Stimulated activated CD8-positive, alpha-beta memory T cell treated with anti-CD3 and anti-CD28 coated beads, Interleukin-4, amount 100 ng/mL, for 4 hours (primary cell): ENCODE measurements around the gene HES3.

ENCODE experiments used
- DNase-seq, 2 donors: peaks; one replicate each; pipeline ENCODE4 v3.0.0-alpha.2; 2020; ENCODE audit warnings: low read depth in 2 of 2, low spot score in 1 of 2

Gene HES3

GRCh38 chr1:6245086-6245868 lies 1.3 kb downstream of the HES3 start:
- DNase-seq, result peak; percentile 32 to 36

DNA sequence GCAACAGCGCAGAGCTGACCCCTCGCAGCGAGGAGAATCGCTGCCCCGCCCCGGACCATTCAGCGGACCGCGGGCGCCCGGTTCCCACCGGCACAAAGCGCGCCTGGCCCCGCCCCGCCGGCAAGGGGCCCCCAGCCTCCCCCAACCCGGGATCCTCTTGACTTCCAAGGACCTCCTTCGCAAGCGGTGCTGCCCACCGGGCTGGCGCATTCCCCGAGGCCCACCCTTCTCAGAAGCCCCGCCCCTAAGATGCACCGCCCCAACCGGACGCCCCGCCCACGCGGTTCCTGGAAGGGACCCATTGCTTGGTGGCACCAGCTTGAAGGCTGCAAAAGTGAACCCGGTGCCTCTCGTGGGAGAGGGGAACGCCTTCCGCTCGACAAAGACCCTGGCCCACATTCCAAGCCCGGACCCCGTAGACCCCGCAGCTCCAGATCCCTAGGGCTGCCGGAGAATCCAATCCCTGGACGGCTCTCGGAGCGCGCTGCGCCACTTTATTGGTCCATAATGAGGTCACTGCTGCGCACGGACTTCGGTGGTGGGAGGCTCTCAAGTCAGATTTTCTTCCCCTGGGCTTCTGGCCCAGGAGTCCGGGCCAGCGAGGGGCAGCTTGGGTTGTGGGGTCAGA lies 2.0 kb downstream of the HES3 start:
- DNase-seq, result no peak

DNA sequence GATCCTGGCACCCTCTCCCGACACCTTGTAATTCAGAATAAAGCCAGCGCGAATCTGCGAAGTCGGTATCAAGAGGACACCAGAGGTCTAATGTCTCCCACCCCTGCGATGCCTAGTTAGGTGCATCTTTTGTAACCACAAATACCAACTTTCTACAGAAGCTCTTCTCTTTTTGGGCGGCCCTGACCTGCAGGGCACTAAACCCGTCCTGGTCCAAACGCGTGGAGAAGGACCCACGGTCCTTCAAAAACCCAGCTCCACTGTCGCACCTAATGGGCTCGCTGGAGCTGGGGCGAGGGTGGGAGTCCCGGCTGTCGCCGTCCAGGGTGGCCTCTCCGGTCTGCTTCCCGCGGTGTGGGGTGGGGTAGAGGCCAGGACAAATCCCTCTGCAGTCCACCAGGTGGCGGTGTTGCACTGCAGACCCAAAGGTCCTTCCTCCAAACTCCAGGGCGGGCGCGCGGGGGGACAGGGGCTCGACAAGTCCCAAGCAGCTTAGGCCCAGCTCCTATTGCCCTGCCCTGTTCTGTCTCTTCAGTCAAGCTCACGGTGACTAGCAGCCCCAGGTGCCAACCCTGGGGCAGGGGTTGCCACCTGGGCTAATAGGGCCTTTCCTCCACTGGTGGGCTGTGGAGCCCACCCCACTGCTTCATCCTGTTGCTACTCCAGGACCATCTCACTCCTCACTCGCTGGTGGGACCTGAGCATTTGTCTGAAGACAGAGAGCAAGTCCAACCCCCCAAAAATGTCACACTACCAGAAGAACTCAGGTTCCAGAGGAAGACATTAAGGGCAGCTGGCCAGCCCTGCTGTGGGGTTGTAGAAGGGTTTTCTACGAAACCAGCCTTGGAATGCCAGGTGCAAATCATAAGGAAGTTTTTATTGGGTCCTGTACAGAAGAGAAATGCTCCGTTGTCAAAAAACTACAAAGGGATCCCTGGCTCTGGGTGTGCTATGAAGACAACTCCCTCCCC lies 2.8 kb downstream of the HES3 start:
- peak; percentile 48 to 63 for DNase-seq

- no peak for DNase-seq
Measured at GRCh38 chr1:6247651-6248050, 3.7 kb downstream of the HES3 start.

DNA sequence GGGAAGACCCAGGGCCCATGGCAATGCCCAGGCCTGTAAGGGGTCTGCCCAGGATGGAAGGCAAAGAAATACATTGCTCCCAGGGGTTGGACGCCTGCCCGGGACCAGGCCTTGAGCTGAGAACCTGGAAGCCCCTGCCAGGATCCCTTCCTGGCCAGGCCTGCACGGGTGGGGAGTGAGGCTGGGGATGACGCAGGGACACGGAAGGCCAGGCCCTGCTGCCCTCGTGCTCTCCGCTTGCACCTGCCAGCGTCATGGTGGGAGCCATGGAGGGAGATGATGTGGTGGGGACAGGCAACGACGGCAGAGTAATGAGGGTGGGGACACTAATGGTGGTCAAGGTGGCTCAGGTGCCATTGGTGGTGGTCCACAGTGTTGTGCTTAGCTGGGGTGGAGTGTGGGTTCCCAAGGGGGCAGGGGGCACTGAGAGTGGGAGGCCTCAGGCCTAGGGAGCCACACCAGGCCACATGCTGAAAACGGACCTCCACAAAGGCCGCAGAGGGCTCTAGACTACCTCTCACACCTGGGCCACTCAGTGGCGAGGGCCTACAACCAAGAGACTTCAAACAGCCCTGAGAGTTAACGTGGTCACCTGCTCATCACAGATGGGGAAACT lies 4.3 kb downstream of the HES3 start:
- DNase-seq, result no peak

GRCh38 chr1:6248932-6249738 lies 5.2 kb downstream of the HES3 start:
- no peak for DNase-seq

- no peak for DNase-seq
Measured at GRCh38 chr1:6249739-6250689, 6.0 kb downstream of the HES3 start.

- no peak for DNase-seq
Measured at GRCh38 chr1:6251233-6251632, 7.3 kb downstream of the HES3 start.

DNA sequence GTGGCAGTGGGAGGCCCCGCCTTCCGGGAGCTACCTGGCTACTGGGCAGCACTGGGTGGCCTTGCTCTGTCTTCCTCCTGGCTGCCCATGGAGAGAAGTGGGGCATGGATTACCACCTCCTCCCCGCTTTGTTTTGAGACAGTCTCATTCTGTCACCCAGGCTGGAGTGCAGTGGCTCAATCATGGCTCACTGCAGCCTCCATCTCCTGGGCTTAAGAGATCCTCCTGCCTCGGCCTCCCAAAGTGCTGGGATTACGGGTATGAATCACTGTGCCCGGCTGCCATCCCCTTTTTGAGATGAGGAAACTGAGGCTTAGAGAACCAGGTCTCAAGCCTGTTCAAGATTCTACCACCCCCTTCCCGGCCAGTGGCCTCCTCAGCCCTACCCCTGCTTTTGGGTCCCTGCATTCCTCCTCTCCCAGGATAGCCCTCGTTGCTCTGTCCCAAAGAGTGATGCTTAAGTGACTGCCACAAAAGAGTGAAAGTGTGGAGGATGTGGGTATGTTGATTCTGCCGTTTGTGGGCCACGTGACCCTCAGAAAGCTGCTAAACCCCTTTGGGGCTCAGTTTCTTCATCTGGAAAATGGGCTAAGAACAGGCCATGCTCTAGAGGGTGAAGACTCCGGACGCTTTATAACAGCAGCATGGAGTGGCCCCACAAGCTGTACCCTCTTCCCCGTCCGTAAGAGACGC lies 7.8 kb downstream of the HES3 start:
- no peak for DNase-seq

- no peak for DNase-seq
Measured at GRCh38 chr1:6252374-6252710, 8.4 kb downstream of the HES3 start.

DNA sequence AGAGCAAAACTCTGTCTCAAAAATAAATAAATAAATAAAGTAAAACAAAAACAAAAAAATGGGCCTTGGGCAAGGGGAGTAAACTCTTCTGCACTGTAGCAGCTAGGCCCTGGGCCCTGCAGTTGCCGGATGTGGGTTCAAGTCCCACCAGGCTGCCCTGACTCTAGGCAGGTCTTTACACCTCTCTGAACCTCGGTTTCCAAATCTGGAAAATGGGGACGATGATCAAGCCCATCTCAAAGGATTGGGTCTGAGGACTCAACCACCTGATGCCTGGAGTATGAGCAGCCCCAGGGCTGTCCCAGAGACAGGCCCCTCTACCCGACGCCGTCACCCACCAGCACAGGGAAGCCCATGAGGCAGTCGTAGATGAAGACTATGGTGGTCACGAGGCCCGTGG lies 9.4 kb downstream of the HES3 start:
- no peak for DNase-seq

DNA sequence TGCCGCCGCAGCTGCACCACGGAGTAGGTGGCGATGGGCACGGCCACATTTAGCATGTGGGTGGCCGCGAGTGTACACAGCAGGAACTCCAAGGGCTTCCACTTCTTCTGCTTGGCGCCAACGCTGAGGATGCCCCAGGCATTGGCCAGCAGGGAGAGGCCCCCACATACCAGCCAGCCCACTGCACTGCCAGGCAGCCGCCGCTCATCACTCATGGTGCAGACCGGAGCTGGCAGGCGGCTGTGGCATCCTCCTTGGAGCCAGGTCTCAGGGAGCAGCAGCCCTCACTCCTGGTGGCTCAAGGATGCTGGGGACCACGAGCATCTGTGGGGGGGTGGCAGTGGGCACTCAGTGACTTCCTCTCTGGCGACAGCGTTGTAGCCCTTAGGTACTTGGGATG lies 10.7 kb downstream of the HES3 start:
- DNase-seq, result no peak

GRCh38 chr1:6256645-6257044 lies 12.7 kb downstream of the HES3 start:
- no peak for DNase-seq

DNA sequence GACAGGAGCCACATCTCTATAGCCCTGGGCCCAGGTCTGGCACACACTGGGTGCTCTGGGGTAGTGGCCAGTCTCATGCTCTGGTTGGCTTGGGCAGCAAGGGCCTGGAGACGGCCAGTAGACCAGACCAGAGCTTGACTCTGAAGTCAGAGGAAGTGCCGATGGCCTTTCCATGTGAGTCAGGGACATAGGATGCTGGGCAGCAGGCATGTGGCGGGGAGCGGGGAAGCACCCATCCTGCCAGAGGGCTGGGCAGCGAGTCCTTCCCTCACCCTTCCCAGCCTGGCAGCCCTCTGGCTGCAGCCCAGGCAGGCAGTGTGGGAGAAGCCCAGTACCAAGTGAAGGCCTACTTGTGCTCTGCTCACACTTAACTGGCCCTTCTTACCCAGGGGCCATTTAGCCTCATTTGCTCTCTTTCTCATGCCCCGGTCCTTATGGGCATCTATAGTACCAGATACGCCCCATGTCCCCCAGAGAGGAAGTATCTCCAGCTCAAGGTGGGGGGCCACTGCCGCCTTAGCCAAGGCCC lies 13.6 kb downstream of the HES3 start:
- no peak for DNase-seq

DNA sequence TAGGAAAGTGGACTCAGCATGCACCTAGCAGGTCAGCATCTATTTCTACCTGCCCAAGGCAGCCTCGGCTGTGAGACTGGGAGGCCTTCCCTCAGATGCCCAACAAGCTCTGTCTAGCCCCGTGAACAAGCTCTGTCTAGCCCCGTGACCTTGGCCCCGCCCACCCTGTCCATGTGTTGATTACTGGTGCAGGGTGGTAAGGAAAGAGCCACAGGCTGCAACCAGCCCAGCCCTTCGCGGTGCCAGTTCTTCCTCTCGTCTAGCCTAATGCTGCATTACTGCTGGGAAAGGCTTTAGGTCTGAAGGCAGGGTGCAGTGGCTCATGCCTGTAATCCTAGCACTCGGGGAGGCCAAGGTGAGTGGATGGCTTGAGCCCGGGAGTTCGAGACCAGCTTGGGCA lies 14.7 kb downstream of the HES3 start:
- no peak for DNase-seq

- peak; percentile 45 to 58 for DNase-seq
Measured at GRCh38 chr1:6259491-6260362, 15.7 kb downstream of the HES3 start.

GRCh38 chr1:6260433-6260934 lies 16.5 kb downstream of the HES3 start:
- no peak for DNase-seq
